Activated CD4-positive, alpha-beta memory T cell treated with anti-CD3 and anti-CD28 coated beads, Interleukin-2, amount 10 ng/mL, durations not matched to agents 7 days and 5 days (primary cell): ENCODE results near the gene KRTAP4-9. TPM values are rescaled to one million over a fixed set of nuclear protein-coding genes. Genes with fewer than 3 reads are reported as not detected.
"Not testable (repeated sequence)": the region's sequence is repeated elsewhere in the genome, so short reads cannot be mapped to it uniquely, and the experiment has no call there.

Source experiments
- CTCF ChIA-PET: fragments of 350-600 bp; sonication (Branson Sonifier 250); formaldehyde crosslinking; loops from one replicate; lab custom pipeline; 2021; ENCODE audit warnings: antibody characterized with exemption, inconsistent platforms; lab: Charles Lee
- POLR2A ChIA-PET: fragments of 350-600 bp; sonication (Branson Sonifier 250); formaldehyde crosslinking; loops from one replicate; lab custom pipeline; 2021; ENCODE audit warnings: antibody characterized with exemption; lab: Charles Lee
- DNase-seq: peaks from one replicate; pipeline ENCODE4 v3.0.0-alpha.2; 2020
- H3K27ac Mint-ChIP-seq: one replicate; pipeline ENCODE4 v1.8.0; 2021; ENCODE audit warnings: mild to moderate bottlenecking, mixed read lengths
- H3K27me3 Mint-ChIP-seq: one replicate; pipeline ENCODE4 v1.8.0; 2021; ENCODE audit warnings: mixed read lengths
- H3K36me3 Mint-ChIP-seq: one replicate; pipeline ENCODE4 v1.8.0; 2021; ENCODE audit warnings: low read depth, mixed read lengths
- H3K4me1 Mint-ChIP-seq: one replicate; pipeline ENCODE4 v1.8.0; 2021; ENCODE audit warnings: mixed read lengths
- H3K4me3 Mint-ChIP-seq: one replicate; pipeline ENCODE4 v1.8.0; 2021; ENCODE audit warnings: mild to moderate bottlenecking, mixed read lengths
- H3K9me3 Mint-ChIP-seq: one replicate; pipeline ENCODE4 v1.8.0; 2021; ENCODE audit warnings: mixed read lengths
- total RNA-seq, 2 experiments: library from RNA; stranded (reverse); gene quantifications; one replicate each; pipeline ENCODE4 v1.2.3, GENCODE V29; 2021

The KRTAP4-9 gene
- total RNA-seq, 2 experiments from 2014 or later = not detected

DNA sequence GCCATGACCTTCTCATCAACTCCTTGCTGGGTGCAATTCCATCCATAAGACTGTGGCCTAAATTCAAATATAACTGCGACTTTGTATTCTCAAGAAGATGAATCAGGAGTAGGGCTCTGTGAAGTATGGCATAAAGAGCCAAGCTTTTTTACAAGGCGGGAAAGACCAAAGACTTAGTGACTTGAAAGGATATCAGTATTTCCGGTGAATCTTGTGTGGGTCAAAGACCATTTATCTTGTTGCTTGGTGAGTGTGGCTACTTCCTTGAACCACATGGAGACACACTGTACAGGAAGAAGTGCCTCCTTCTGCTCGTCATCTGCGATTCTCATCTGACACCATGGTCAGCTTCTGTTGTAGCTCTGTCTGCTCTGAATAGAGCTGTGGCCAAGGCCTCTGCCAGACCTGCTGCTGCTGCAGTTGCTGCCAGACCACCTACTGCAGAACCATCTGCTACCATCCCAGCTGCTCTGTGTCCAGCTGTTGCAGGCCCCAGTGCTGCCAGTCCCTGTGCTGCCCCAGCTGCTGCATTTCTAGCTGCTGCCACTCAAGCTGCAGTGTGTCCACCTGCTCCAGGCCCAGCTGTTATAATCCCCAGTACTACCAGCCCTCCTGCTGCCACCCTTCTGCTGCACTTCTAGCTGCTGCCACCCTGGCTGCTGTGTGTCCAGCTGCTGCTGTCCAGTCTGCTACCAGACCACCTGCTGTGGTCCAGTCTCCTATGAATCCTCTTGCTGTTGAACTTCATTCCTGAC lies 33.4 kb upstream of the KRTAP4-9 start:
- DNase-seq = no peak
- no peak overlapping the region for H3K4me3 Mint-ChIP-seq
- H3K4me1 Mint-ChIP-seq = no peaks in the 10 kb centered on the region
- no peak overlapping the region for H3K27ac Mint-ChIP-seq
- H3K27me3 Mint-ChIP-seq = peaks cover 11% of the 10 kb centered on the region
- no peaks in the 10 kb centered on the region for H3K9me3 Mint-ChIP-seq
- ChIA-PET CTCF (interaction anchor here (1.5 kb wide), 1 partner anchor 24 kb away, joined by 3 read pairs; no protein-coding TSS in a partner anchor), POLR2A (no interaction called here)
- H3K36me3 Mint-ChIP-seq = no peaks in the 10 kb centered on the region

DNA sequence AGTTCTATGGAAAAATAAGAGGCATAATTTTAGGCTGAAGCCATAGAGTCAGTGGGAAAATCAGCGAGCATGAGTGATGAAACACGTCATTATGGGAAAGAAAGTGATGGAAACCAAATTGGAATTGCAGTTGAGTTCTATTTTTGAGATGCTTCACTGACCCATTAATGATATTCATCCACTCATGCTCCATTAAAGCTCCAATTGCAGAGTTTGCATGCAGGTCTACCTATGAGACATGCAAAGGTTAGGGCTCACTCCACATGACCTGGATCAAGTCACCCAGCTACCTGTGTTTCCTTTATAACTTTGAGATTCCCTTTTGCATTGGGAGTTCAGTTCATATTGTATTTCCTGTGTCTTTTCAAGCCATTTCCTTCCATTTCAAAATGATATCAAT lies 31.5 kb upstream of the KRTAP4-9 start:
- Mint-ChIP-seq H3K9me3 (no peaks in the 10 kb centered on the region), H3K27ac (no peak overlapping the region), H3K4me1 (no peaks in the 10 kb centered on the region), H3K4me3 (no peak overlapping the region), H3K27me3 (peaks cover 12% of the 10 kb centered on the region), H3K36me3 (no peaks in the 10 kb centered on the region)
- ChIA-PET CTCF (no interaction called here), POLR2A (no interaction called here)
- DNase-seq = no peak

DNA sequence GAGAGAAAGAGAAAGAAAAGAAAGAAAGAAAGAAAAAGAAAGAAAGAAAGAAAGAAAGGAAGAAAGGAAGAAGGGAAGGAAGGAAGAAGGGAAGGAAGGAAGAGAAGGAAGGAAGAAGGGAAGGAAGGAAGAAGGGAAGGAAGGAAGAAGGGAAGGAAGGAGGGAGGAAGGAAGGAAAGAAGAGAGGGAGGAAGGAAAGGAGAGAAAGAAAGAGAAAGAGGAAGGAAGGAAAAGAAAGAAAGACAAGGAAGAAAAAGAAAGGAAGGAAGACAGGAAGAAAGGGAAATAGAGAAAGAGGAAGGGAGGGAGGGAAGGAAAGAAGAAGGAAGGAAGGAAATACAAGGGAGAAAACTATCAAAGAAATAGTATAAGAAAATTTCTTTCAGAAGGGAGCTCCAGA lies 28.4 kb upstream of the KRTAP4-9 start:
- Mint-ChIP-seq H3K27ac (no peak overlapping the region), H3K27me3 (peaks cover 12% of the 10 kb centered on the region), H3K9me3 (no peaks in the 10 kb centered on the region), H3K36me3 (no peaks in the 10 kb centered on the region), H3K4me1 (no peaks in the 10 kb centered on the region), H3K4me3 (no peak overlapping the region)
- ChIA-PET POLR2A (no interaction called here), CTCF (no interaction called here)
- no peak for DNase-seq

DNA sequence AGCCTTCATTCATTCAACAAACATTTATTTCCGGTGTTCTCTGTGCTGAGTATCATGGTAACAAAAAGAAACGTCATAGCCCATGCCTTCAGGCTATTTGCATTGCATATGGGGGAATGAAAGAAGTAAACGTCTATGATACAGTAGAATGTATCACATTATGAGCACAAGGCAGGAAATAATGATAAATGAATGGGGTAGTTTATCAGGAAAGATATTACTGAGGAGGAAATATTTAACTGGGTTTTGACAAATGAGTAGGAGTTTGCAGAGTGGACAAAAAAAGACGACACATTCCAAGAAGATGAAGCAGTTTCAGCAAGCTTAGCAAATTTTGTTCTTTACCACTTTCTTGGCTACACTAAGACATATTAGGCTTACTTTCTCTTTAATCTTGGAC lies 22.6 kb upstream of the KRTAP4-9 start:
- DNase-seq = no peak
- H3K4me3 Mint-ChIP-seq = no peak overlapping the region
- H3K36me3 Mint-ChIP-seq = no peaks in the 10 kb centered on the region
- H3K9me3 Mint-ChIP-seq = no peaks in the 10 kb centered on the region
- H3K4me1 Mint-ChIP-seq = no peaks in the 10 kb centered on the region
- H3K27me3 Mint-ChIP-seq = peaks cover 8% of the 10 kb centered on the region
- no peak overlapping the region for H3K27ac Mint-ChIP-seq
- ChIA-PET CTCF (no interaction called here), POLR2A (no interaction called here)

DNA sequence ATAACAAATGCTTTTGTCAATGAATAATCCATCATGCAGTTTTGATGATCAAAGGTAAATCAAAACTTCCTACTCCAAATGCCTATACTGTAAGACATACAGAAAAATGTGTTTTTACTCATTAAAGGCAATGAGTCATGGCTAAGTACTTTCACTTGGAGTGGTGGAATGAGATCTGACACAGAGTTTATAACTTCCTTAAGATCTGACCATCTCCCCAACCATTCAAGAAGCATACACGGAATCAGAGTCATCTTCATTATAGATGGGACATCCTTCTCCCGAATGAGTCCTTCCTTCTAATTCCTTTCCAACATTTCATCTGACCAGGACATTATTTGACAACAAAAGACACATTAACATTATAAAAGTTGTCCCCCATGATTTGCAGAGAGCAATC lies 21.8 kb upstream of the KRTAP4-9 start:
- CTCF ChIA-PET, H3K4me3 Mint-ChIP-seq, DNase-seq, H3K9me3 Mint-ChIP-seq, H3K36me3 Mint-ChIP-seq, H3K4me1 Mint-ChIP-seq, POLR2A ChIA-PET, H3K27me3 Mint-ChIP-seq, H3K27ac Mint-ChIP-seq: not testable (repeated sequence)

DNA sequence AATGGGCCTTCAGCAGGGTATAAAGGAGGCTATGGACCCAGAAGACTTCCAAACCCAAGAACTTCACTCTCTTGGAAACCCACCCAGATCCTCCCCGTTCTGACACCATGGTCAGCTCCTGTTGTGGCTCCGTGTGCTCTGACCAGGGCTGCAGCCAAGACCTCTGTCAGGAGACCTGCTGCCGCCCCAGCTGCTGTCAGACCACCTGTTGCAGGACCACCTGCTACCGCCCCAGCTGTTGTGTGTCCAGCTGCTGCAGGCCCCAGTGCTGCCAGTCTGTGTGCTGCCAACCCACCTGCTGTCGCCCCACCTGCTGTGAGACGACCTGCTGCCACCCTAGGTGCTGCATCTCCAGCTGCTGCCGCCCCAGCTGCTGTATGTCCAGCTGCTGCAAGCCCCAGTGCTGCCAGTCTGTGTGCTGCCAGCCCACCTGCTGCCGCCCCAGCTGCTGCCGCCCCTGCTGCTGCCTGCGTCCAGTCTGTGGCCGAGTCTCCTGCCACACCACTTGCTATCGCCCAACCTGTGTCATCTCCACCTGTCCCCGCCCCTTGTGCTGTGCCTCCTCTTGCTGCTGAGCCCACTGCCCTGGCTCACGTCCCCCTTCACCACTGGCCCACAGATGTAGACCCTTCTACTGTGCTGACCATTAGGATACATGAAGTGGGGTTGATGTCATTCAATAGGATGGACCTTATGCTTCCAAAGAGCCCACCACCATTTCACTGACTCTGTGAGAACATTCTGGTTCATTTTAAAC lies 20.9 kb upstream of the KRTAP4-9 start, which contains the start of gene KRTAP4-7:
Gene KRTAP4-7, plus strand, starts transcription at position 51 of the 757 bp plus-strand sequence. Its CDS starts 57 bp downstream, at position 108.
- POLR2A ChIA-PET, CTCF ChIA-PET, H3K27me3 Mint-ChIP-seq, H3K36me3 Mint-ChIP-seq, H3K4me1 Mint-ChIP-seq, H3K4me3 Mint-ChIP-seq, H3K27ac Mint-ChIP-seq, H3K9me3 Mint-ChIP-seq, DNase-seq: not testable (repeated sequence)

DNA sequence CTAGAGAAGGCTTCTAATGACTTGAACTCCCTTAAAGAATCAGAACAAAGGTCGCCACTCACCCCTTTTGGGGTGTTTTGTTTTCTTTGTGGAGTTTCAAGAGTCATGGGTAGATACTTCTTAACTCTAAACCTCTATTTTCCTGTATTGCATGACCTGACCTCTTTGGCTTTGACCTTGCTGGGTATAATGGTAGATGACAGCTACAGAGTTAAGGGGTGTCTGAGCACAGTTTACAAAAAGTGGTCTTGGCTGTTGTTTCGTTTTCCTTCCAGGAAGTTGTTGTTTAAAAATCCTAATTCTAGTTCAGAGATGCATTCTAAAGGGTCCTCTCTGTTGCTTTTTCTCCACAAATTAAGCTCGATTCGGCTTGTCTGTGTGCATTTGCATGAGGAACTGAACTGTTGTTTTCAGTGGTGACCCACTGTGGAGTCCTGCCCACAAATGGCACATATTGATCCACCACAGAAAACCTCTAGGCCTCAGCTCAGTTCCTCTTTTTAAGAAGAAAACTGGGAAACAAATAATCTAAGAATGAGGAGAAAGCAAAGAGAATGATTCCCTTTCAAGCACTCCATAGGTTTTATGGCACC lies 16.3 kb upstream of the KRTAP4-9 start:
- not testable (repeated sequence) for H3K36me3 Mint-ChIP-seq

DNA sequence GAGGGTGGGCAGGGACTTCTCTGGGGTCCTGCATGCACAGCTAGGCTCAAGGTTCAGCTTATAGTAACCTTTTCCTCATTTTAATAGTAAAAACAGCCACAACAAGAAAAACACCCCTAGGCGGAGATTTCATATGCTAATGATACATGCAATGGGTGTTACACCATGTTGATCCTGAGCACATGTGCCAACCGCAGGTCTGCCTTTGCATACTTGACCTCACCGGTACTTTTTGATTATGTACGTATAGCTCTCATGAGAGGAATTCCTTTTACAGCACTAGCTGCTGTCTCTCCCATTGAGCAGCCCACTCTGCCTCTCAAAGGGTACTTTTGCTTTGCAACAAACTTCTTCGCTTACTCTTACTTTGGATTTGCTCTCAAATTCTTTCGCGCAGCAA lies 9.1 kb upstream of the KRTAP4-9 start:
- POLR2A ChIA-PET = no interaction called here
- no peak overlapping the region for H3K27ac Mint-ChIP-seq
- peaks cover 10% of the 10 kb centered on the region for H3K27me3 Mint-ChIP-seq
- H3K4me3 Mint-ChIP-seq = no peak overlapping the region
- CTCF ChIA-PET = no interaction called here
- H3K9me3 Mint-ChIP-seq = peaks cover 3% of the 10 kb centered on the region
- H3K4me1 Mint-ChIP-seq = no peaks in the 10 kb centered on the region
- no peaks in the 10 kb centered on the region for H3K36me3 Mint-ChIP-seq
- DNase-seq = no peak

More for the DNA sequence above, 16.3 kb upstream of the KRTAP4-9 start:
- POLR2A ChIA-PET, H3K4me1 Mint-ChIP-seq, DNase-seq, H3K9me3 Mint-ChIP-seq, H3K4me3 Mint-ChIP-seq, CTCF ChIA-PET, H3K27ac Mint-ChIP-seq: not testable (repeated sequence)
- H3K27me3 Mint-ChIP-seq = peaks cover 12% of the 10 kb centered on the region

DNA sequence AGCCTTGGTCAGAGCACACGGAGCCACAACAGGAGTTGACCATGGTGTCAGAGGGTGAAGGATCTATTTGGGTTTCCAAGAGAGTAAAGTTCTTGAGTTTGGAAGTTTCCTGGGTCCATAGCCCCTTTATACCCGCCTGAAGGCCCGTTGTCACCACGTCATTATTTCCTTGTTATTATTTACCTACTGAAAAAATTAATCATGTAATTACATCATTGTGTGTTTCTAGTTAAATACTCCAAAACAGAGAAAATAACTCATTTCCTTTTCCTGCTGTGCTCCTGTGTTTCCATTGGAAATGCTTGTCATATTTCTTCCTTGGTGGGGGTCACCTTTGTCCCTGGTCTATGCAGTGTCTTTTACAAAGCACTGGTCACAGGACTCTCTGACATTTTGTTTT lies 7.1 kb upstream of the KRTAP4-9 start, which contains the start of gene KRTAP4-8:
Gene KRTAP4-8, minus strand, starts transcription at position 101 of the 400 bp plus-strand sequence. Its CDS starts 58 bp downstream, at position 43.
- Mint-ChIP-seq H3K4me3 (no peak within 1 kb of the TSS), H3K36me3 (no peaks in the 10 kb centered on the region), H3K9me3 (no peaks in the 10 kb centered on the region), H3K27ac (no peak within 1 kb of the TSS), H3K4me1 (no peaks in the 10 kb centered on the region), H3K27me3 (peaks cover 10% of the 10 kb centered on the region)
- ChIA-PET CTCF (no interaction called here), POLR2A (no interaction called here)
- DNase-seq = no peak

DNA sequence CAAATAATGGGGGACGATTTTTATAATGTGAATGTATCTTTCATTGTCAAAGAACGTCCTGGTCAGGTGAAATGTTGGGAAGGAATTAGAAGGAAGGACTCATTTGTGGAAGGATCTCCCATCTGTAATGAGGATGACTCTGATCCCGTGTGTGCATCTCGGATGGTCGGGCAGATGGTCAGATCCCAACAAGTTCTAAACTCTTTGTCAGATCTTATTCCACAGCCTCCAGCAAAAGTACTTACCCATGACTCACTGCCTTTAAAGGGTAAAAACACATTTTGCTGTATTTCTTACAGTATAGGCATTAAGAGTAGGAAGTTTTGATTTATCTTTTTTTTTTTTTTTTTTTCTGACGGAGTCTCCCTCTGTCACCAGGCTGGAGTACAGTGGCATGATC lies 6.7 kb upstream of the KRTAP4-9 start:
- POLR2A ChIA-PET = no interaction called here
- DNase-seq = no peak
- Mint-ChIP-seq H3K27me3 (peaks cover 10% of the 10 kb centered on the region), H3K9me3 (no peaks in the 10 kb centered on the region), H3K36me3 (no peaks in the 10 kb centered on the region), H3K27ac (no peak overlapping the region), H3K4me1 (no peaks in the 10 kb centered on the region), H3K4me3 (no peak overlapping the region)
- CTCF ChIA-PET = no interaction called here

DNA sequence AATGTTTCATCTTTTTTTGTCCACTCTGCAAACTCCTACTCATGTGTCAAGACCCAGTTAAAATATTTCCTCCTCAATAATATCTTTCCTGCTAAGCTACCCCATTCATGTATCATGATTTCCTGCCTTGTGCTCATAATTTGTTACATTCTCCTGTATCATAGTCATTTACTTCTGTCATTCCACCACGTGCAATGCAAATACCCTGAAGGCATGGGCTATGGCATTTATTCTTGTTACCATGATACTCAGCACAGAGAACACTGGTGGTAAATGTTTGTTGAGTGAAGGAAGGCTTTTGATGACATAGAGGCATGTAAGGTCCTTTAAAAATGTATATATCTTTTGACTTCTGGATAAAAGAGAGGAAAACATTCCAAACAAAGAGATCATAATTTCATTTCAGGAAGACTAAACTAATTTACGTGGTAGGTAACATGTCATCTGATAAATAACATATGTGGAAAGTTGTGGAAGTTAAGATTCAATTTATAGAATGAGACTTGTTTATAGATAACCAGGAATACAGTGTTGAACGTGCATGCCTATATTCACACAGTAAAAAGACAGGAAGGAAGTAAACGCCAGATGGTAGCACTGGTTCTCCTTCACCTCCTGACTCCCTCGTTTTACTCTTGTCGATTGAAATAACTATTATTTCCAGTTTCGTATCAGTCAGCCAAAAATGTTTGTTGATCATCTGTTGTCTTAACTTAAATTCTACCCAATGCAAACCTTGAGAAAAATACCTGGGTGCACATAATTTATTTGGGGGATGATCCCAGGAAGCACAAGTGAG lies 5.3 kb upstream of the KRTAP4-9 start:
- H3K4me1 Mint-ChIP-seq, CTCF ChIA-PET: not testable (repeated sequence)

DNA sequence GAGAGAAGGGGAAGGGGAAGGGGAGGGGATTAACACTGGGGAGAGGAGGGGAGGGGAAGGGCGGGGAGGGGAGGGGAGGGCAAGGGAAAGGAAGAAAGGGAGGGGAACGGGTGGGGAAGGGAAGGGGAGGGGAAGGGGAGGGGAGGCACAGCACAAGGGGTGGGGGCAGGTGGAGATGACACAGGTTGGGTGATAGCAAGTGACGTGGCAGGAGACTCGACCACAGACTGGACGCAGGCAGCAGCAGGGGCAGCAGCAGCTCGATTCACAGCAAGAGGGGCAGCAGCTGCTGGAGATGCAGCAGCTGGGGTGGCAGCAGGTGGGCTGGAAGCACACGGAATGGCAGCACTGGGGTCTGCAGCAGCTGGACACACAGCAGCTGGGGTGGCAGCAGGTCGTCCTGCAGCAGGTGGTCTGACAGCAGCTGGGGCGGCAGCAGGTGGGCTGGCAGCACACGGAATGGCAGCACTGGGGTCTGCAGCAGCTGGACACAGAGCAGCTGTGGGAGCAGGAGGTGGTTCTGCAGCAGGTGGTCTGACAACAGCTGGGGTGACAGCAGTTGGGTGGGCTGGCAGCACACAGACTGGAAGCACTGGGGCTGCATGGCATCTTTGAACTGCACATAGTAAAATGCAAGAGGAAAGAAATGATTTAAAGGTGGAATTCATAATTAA lies 3.5 kb upstream of the KRTAP4-9 start, which contains the start of gene KRTAP4-16:
Gene KRTAP4-16, minus strand, starts transcription at position 624 of the 674 bp plus-strand sequence. Its CDS starts 0 bp downstream, at position 624.
- Mint-ChIP-seq H3K4me3 (no peak within 1 kb of the TSS), H3K9me3 (no peaks in the 10 kb centered on the region), H3K27ac (no peak within 1 kb of the TSS), H3K27me3 (peaks cover 15% of the 10 kb centered on the region), H3K4me1 (no peaks in the 10 kb centered on the region), H3K36me3 (no peaks in the 10 kb centered on the region)
- no peak for DNase-seq
- POLR2A ChIA-PET = no interaction called here
- CTCF ChIA-PET = no interaction called here

More for the DNA sequence above, 5.3 kb upstream of the KRTAP4-9 start:
- DNase-seq, H3K27ac Mint-ChIP-seq, POLR2A ChIA-PET, H3K9me3 Mint-ChIP-seq, H3K36me3 Mint-ChIP-seq, H3K4me3 Mint-ChIP-seq: not testable (repeated sequence)
- peaks cover 10% of the 10 kb centered on the region for H3K27me3 Mint-ChIP-seq
